HEK293 (cell line): Measurements from ENCODE around the gene PRX.

Experiments used
- IKZF3 ChIP-seq: fragments of 450-650 bp; IDR thresholded peaks from 2 replicates; pipeline ENCODE4 v1.5.0; 2018; ENCODE audit warnings: missing biosample characterization, mild to moderate bottlenecking, missing genetic modification characterization, moderate library complexity
- MZF1 ChIP-seq: fragments of 450-650 bp; formaldehyde crosslinking; IDR thresholded peaks from 2 replicates; pipeline ENCODE4 v1.5.1; 2017; ENCODE audit warnings: missing biosample characterization, missing genetic modification characterization, borderline replicate concordance
- SP3 ChIP-seq: fragments of 450-650 bp; formaldehyde crosslinking; IDR thresholded peaks from 2 replicates; pipeline ENCODE4 v1.5.1; 2016; ENCODE audit warnings: missing biosample characterization, missing genetic modification characterization
- TCF7L2 ChIP-seq: IDR thresholded peaks from 2 replicates; pipeline ENCODE4 v1.6.1; 2011; ENCODE audit warnings: low read depth, mild to moderate bottlenecking, inconsistent platforms, low read length, moderate library complexity, borderline replicate concordance
- WT1 ChIP-seq: fragments of 450-650 bp; formaldehyde crosslinking; IDR thresholded peaks from 2 replicates; pipeline ENCODE4 v1.5.1; 2016; ENCODE audit warnings: missing biosample characterization, missing genetic modification characterization
- ZBTB17 ChIP-seq: fragments of 450-650 bp; formaldehyde crosslinking; IDR thresholded peaks from 2 replicates; pipeline ENCODE4 v1.5.1; 2016; ENCODE audit warnings: missing biosample characterization, missing genetic modification characterization
- ZEB2 ChIP-seq: fragments of 450-650 bp; formaldehyde crosslinking; IDR thresholded peaks from 2 replicates; pipeline ENCODE4 v1.5.1; 2016; ENCODE audit warnings: missing biosample characterization, missing genetic modification characterization
- ZNF146 ChIP-seq: fragments of 450-650 bp; formaldehyde crosslinking; IDR thresholded peaks from 2 replicates; pipeline ENCODE4 v1.5.1; 2016; ENCODE audit warnings: missing biosample characterization, missing genetic modification characterization
- ZNF157 ChIP-seq: fragments of 450-650 bp; formaldehyde crosslinking; IDR thresholded peaks from 2 replicates; pipeline ENCODE4 v1.5.1; 2016; ENCODE audit warnings: missing biosample characterization, missing genetic modification characterization
- ZNF169 ChIP-seq: fragments of 450-650 bp; formaldehyde crosslinking; IDR thresholded peaks from 2 replicates; pipeline ENCODE4 v1.5.1; 2016; ENCODE audit warnings: missing biosample characterization, missing genetic modification characterization
- ZNF248 ChIP-seq: fragments of 450-650 bp; formaldehyde crosslinking; IDR thresholded peaks from 2 replicates; pipeline ENCODE4 v1.5.1; 2017; ENCODE audit warnings: missing biosample characterization, missing genetic modification characterization
- ZNF324 ChIP-seq: fragments of 450-650 bp; formaldehyde crosslinking; IDR thresholded peaks from 2 replicates; pipeline ENCODE4 v1.5.1; 2016; ENCODE audit warnings: missing biosample characterization, missing genetic modification characterization
- ZNF37A ChIP-seq: fragments of 450-650 bp; IDR thresholded peaks from 2 replicates; pipeline ENCODE4 v1.5.1; 2018; ENCODE audit warnings: missing biosample characterization, missing genetic modification characterization
- ZNF404 ChIP-seq: fragments of 450-650 bp; formaldehyde crosslinking; IDR thresholded peaks from 2 replicates; pipeline ENCODE4 v1.5.1; 2017; ENCODE audit warnings: missing biosample characterization, missing genetic modification characterization
- ZNF48 ChIP-seq: fragments of 450-650 bp; formaldehyde crosslinking; IDR thresholded peaks from 2 replicates; pipeline ENCODE4 v1.5.1; 2016; ENCODE audit warnings: missing biosample characterization, missing genetic modification characterization
- ZNF585B ChIP-seq: fragments of 450-650 bp; formaldehyde crosslinking; IDR thresholded peaks from 2 replicates; pipeline ENCODE4 v1.5.1; 2016; ENCODE audit warnings: missing biosample characterization, missing genetic modification characterization
- ZNF596 ChIP-seq: fragments of 450-650 bp; IDR thresholded peaks from 2 replicates; pipeline ENCODE4 v1.5.0; 2018; ENCODE audit warnings: missing biosample characterization, mild to moderate bottlenecking, missing genetic modification characterization, moderate library complexity
- ZNF600 ChIP-seq: fragments of 450-650 bp; formaldehyde crosslinking; IDR thresholded peaks from 2 replicates; pipeline ENCODE4 v1.5.1; 2016; ENCODE audit warnings: missing biosample characterization, missing genetic modification characterization
- ZNF629 ChIP-seq: fragments of 450-650 bp; formaldehyde crosslinking; IDR thresholded peaks from 2 replicates; pipeline ENCODE4 v1.5.1; 2017; ENCODE audit warnings: missing biosample characterization, missing genetic modification characterization
- ZNF664 ChIP-seq: fragments of 450-650 bp; formaldehyde crosslinking; IDR thresholded peaks from 2 replicates; pipeline ENCODE4 v1.5.1; 2016; ENCODE audit warnings: missing biosample characterization, missing genetic modification characterization
- ZNF707 ChIP-seq: fragments of 450-650 bp; formaldehyde crosslinking; IDR thresholded peaks from 2 replicates; pipeline ENCODE4 v1.5.1; 2016; ENCODE audit warnings: missing biosample characterization, missing genetic modification characterization
- ZNF791 ChIP-seq: fragments of 450-650 bp; formaldehyde crosslinking; IDR thresholded peaks from 2 replicates; pipeline ENCODE4 v1.5.1; 2016; ENCODE audit warnings: missing biosample characterization, missing genetic modification characterization
- ZSCAN23 ChIP-seq: fragments of 450-650 bp; formaldehyde crosslinking; IDR thresholded peaks from 2 replicates; pipeline ENCODE4 v1.5.1; 2016; ENCODE audit warnings: missing biosample characterization, missing genetic modification characterization
- TF ChIP-seq, protein P1 (sequence below): fragments of 450-650 bp; formaldehyde crosslinking; IDR thresholded peaks from 2 replicates; pipeline ENCODE4 v1.5.1; 2016; ENCODE audit warnings: missing biosample characterization, missing genetic modification characterization
- TF ChIP-seq, protein P2 (sequence below): fragments of 450-650 bp; formaldehyde crosslinking; IDR thresholded peaks from 2 replicates; pipeline ENCODE4; 2016; ENCODE audit warnings: missing biosample characterization, missing genetic modification characterization
- TF ChIP-seq, protein P3 (sequence below): fragments of 450-650 bp; IDR thresholded peaks from 2 replicates; pipeline ENCODE4 v1.5.1; 2018; ENCODE audit warnings: missing biosample characterization, mild to moderate bottlenecking, missing genetic modification characterization
- TF ChIP-seq, protein P4 (sequence below): fragments of 450-650 bp; formaldehyde crosslinking; IDR thresholded peaks from 2 replicates; pipeline ENCODE4 v1.5.1; 2016; ENCODE audit warnings: missing biosample characterization, missing genetic modification characterization
- TF ChIP-seq, protein P5 (sequence below): fragments of 450-650 bp; formaldehyde crosslinking; IDR thresholded peaks from 2 replicates; pipeline ENCODE4 v1.5.1; 2016; ENCODE audit warnings: missing biosample characterization, missing genetic modification characterization
- TF ChIP-seq, protein P6 (sequence below): fragments of 450-650 bp; formaldehyde crosslinking; IDR thresholded peaks from 2 replicates; pipeline ENCODE4 v1.5.1; 2017; ENCODE audit warnings: missing biosample characterization, missing genetic modification characterization
- TF ChIP-seq, protein P7 (sequence below): fragments of 450-650 bp; formaldehyde crosslinking; IDR thresholded peaks from 2 replicates; pipeline ENCODE4 v1.5.1; 2016; ENCODE audit warnings: missing biosample characterization, missing genetic modification characterization, borderline replicate concordance

The PRX gene

DNA sequence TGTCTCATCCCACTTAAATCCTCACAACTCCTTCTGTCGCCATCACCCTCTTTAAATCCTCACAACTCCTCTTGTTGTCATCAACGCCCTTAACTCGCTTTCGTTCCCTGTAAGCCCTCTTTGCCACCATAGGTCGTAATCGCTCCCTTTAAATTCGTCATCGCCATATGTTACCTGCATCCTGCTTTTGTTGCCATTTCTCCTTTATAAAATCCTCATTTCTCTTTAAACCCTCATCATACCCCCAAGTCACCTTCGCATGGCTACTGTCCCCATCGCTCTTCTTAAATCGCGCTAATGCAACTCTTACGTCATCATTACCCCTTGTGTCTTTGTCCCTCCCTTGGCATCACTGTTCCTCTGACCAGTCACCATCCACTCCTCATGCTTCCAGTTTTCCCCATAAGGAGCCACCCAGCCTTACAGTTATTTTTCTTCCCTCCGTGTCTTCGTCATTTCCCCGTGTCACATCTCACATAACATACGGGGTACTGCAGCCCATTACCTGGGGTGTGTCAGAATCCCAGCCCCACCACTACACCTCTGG, 64.1 kb downstream of the PRX start (continued):
- TF ChIP-seq ZNF664 (tag by site-specific recombination) (peak; percentile 41; the same call in 1 of the 2 replicates), ZNF169 (tag by site-specific recombination) (no peak), ZNF600 (tag by site-specific recombination) (no peak; the same call in 1 of the 2 replicates), ZNF404 (tag by site-specific recombination) (no peak), ZNF146 (no peak), ZEB2 (tag by site-specific recombination) (peak; percentile 76), ZBTB17 (tag by site-specific recombination) (peak; percentile 64), TCF7L2 (no peak), SP3 (tag by site-specific recombination) (no peak; the same call in 1 of the 2 replicates), ZNF791 (tag by site-specific recombination) (0 out of 2 replicates have a peak, but pooled peaks have one; percentile 20), WT1 (tag by site-specific recombination) (peak; percentile 47), ZNF596 (tag by site-specific recombination) (no peak), ZNF48 (no peak), ZNF157 (no peak), ZNF248 (tag by site-specific recombination) (no peak), IKZF3 (tag by site-specific recombination) (no peak), ZNF707 (tag by site-specific recombination) (no peak), ZNF629 (tag by site-specific recombination) (peak; percentile 99), MZF1 (tag by site-specific recombination) (no peak; the same call in 1 of the 2 replicates), ZNF324 (tag by site-specific recombination) (peak; percentile 95), ZNF585B (no peak), ZNF37A (no peak), ZSCAN23 (tag by site-specific recombination) (no peak)
- TF ChIP-seq, protein P1, sequence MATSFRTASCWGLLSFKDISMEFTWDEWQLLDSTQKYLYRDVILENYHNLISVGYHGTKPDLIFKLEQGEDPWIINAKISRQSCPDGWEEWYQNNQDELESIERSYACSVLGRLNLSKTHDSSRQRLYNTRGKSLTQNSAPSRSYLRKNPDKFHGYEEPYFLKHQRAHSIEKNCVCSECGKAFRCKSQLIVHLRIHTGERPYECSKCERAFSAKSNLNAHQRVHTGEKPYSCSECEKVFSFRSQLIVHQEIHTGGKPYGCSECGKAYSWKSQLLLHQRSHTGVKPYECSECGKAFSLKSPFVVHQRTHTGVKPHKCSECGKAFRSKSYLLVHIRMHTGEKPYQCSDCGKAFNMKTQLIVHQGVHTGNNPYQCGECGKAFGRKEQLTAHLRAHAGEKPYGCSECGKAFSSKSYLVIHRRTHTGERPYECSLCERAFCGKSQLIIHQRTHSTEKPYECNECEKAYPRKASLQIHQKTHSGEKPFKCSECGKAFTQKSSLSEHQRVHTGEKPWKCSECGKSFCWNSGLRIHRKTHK (tag by site-specific recombination) = no peak
- TF ChIP-seq, protein P2, sequence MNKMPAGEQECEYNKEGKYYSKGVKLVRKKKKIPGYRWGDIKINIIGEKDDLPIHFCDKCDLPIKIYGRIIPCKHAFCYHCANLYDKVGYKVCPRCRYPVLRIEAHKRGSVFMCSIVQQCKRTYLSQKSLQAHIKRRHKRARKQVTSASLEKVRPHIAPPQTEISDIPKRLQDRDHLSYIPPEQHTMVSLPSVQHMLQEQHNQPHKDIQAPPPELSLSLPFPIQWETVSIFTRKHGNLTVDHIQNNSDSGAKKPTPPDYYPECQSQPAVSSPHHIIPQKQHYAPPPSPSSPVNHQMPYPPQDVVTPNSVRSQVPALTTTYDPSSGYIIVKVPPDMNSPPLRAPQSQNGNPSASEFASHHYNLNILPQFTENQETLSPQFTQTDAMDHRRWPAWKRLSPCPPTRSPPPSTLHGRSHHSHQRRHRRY (tag by site-specific recombination) = no peak
- TF ChIP-seq, protein P3, sequence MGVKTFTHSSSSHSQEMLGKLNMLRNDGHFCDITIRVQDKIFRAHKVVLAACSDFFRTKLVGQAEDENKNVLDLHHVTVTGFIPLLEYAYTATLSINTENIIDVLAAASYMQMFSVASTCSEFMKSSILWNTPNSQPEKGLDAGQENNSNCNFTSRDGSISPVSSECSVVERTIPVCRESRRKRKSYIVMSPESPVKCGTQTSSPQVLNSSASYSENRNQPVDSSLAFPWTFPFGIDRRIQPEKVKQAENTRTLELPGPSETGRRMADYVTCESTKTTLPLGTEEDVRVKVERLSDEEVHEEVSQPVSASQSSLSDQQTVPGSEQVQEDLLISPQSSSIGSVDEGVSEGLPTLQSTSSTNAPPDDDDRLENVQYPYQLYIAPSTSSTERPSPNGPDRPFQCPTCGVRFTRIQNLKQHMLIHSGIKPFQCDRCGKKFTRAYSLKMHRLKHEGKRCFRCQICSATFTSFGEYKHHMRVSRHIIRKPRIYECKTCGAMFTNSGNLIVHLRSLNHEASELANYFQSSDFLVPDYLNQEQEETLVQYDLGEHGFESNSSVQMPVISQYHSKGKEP (tag by site-specific recombination) = no peak; the same call in 1 of the 2 replicates
- TF ChIP-seq, protein P4, sequence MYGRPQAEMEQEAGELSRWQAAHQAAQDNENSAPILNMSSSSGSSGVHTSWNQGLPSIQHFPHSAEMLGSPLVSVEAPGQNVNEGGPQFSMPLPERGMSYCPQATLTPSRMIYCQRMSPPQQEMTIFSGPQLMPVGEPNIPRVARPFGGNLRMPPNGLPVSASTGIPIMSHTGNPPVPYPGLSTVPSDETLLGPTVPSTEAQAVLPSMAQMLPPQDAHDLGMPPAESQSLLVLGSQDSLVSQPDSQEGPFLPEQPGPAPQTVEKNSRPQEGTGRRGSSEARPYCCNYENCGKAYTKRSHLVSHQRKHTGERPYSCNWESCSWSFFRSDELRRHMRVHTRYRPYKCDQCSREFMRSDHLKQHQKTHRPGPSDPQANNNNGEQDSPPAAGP (tag by site-specific recombination) = peak; percentile 94
- TF ChIP-seq, protein P5, sequence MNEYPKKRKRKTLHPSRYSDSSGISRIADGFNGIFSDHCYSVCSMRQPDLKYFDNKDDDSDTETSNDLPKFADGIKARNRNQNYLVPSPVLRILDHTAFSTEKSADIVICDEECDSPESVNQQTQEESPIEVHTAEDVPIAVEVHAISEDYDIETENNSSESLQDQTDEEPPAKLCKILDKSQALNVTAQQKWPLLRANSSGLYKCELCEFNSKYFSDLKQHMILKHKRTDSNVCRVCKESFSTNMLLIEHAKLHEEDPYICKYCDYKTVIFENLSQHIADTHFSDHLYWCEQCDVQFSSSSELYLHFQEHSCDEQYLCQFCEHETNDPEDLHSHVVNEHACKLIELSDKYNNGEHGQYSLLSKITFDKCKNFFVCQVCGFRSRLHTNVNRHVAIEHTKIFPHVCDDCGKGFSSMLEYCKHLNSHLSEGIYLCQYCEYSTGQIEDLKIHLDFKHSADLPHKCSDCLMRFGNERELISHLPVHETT (tag by site-specific recombination) = peak; percentile 89; the same call in 1 of the 2 replicates
- TF ChIP-seq, protein P6, sequence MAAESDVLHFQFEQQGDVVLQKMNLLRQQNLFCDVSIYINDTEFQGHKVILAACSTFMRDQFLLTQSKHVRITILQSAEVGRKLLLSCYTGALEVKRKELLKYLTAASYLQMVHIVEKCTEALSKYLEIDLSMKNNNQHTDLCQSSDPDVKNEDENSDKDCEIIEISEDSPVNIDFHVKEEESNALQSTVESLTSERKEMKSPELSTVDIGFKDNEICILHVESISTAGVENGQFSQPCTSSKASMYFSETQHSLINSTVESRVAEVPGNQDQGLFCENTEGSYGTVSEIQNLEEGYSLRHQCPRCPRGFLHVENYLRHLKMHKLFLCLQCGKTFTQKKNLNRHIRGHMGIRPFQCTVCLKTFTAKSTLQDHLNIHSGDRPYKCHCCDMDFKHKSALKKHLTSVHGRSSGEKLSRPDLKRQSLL (tag by site-specific recombination) = no peak
- TF ChIP-seq, protein P7, sequence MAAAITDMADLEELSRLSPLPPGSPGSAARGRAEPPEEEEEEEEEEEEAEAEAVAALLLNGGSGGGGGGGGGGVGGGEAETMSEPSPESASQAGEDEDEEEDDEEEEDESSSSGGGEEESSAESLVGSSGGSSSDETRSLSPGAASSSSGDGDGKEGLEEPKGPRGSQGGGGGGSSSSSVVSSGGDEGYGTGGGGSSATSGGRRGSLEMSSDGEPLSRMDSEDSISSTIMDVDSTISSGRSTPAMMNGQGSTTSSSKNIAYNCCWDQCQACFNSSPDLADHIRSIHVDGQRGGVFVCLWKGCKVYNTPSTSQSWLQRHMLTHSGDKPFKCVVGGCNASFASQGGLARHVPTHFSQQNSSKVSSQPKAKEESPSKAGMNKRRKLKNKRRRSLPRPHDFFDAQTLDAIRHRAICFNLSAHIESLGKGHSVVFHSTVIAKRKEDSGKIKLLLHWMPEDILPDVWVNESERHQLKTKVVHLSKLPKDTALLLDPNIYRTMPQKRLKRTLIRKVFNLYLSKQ (tag by site-specific recombination) = no peak
